ENCODE measurements around the gene KIAA1328. TPM values are rescaled to one million over a fixed set of nuclear protein-coding genes. Genes with fewer than 3 reads are reported as not detected.

KIAA1328 gene
- total RNA-seq = 10 to 100 TPM; 21.2 to 26.6 (median 24.8) TPM

- peak; percentile 85 for DNase-seq
- Histone ChIP-seq H3K9me3 (no peaks in the 10 kb centered on the region), H3K4me3 (replicated peaks in 1 of 3) (peak within 1 kb of the TSS; percentile 84 to 87 (median 86)), H3K27ac (peak within 1 kb of the TSS; percentile 67 to 91 (median 73)), H3K36me3 (no peaks in the 10 kb centered on the region), H3K27me3 (no peaks in the 10 kb centered on the region), H3K4me1 (peaks cover 0 to 11% of the 10 kb centered on the region in 2 donors)
- WGBS, 2 donors = 0 to 1% methylated on average over 20 to 25 of the region's 83 CpGs
- TF ChIP-seq POLR2A (IDR thresholded peaks at IDR 0.05) = peak in 1 of 2 donors; percentile 72
- peak in 3 of 6 experiments; percentile 38 to 43 (median 39) for TF ChIP-seq CTCF (IDR thresholded peaks at IDR 0.05)
- intact Hi-C loops (cut with DNase I) = no loop called here
These were observed at the start of gene KIAA1328, which contains the start of gene TPGS2 for GRCh38 chr18:36828630-36829361. Gene KIAA1328, plus strand, starts transcription at chr18:36829127. Its CDS starts 12 bp downstream, at chr18:36829139. Gene TPGS2, minus strand, starts transcription at chr18:36829002. Its CDS starts 235 bp downstream, at chr18:36828767.

GRCh38 chr18:36780748-36781147 lies 48.2 kb upstream of the KIAA1328 start:
- no peak overlapping the region for H3K27ac ChIP-seq
- DNase-seq = no peak
- H3K9me3 ChIP-seq = no peaks in the 10 kb centered on the region
- no peaks in the 10 kb centered on the region for H3K27me3 ChIP-seq
- intact Hi-C loops (cut with DNase I) = no loop called here
- no peaks in the 10 kb centered on the region for H3K4me1 ChIP-seq
- no peak overlapping the region for H3K4me3 ChIP-seq (replicated peaks in 1 of 3)
- WGBS, 2 donors = 83 to 89% methylated on average over 2 of the region's 2 CpGs
- H3K36me3 ChIP-seq = no peaks in the 10 kb centered on the region
- no peak for TF ChIP-seq CTCF (IDR thresholded peaks at IDR 0.05)
- TF ChIP-seq POLR2A (IDR thresholded peaks at IDR 0.05) = no peak

GRCh38 chr18:36782710-36783109 lies 46.2 kb upstream of the KIAA1328 start:
- no peak for TF ChIP-seq POLR2A (IDR thresholded peaks at IDR 0.05)
- TF ChIP-seq CTCF (IDR thresholded peaks at IDR 0.05) = no peak
- Histone ChIP-seq H3K27me3 (no peaks in the 10 kb centered on the region), H3K9me3 (no peaks in the 10 kb centered on the region), H3K4me1 (no peaks in the 10 kb centered on the region), H3K36me3 (no peaks in the 10 kb centered on the region), H3K27ac (no peak overlapping the region), H3K4me3 (replicated peaks in 1 of 3) (no peak overlapping the region)
- WGBS, 2 donors = 87 to 89% methylated on average over 9 of the region's 9 CpGs
- intact Hi-C loops (cut with DNase I) = no loop called here
- DNase-seq = no peak

GRCh38 chr18:36783792-36784191 lies 45.1 kb upstream of the KIAA1328 start:
- 93 to 95% methylated on average over 5 of the region's 5 CpGs for WGBS, 2 donors
- H3K4me1 ChIP-seq = no peaks in the 10 kb centered on the region
- no peaks in the 10 kb centered on the region for H3K36me3 ChIP-seq
- no peaks in the 10 kb centered on the region for H3K27me3 ChIP-seq
- no peak for TF ChIP-seq POLR2A (IDR thresholded peaks at IDR 0.05)
- no peak for TF ChIP-seq CTCF (IDR thresholded peaks at IDR 0.05)
- no peak for DNase-seq
- no peak overlapping the region for H3K27ac ChIP-seq
- intact Hi-C loops (cut with DNase I) = no loop called here
- H3K9me3 ChIP-seq = no peaks in the 10 kb centered on the region
- no peak overlapping the region for H3K4me3 ChIP-seq (replicated peaks in 1 of 3)

GRCh38 chr18:36786686-36787085 lies 42.2 kb upstream of the KIAA1328 start:
- no peaks in the 10 kb centered on the region for H3K4me1 ChIP-seq
- H3K27ac ChIP-seq = no peak overlapping the region
- no peak overlapping the region for H3K4me3 ChIP-seq (replicated peaks in 1 of 3)
- DNase-seq = peak in 1 of 2 donors; percentile 25
- 81 to 83% methylated on average over 4 of the region's 4 CpGs for WGBS, 2 donors
- intact Hi-C loops (cut with DNase I) = no loop called here
- no peaks in the 10 kb centered on the region for H3K36me3 ChIP-seq
- H3K27me3 ChIP-seq = no peaks in the 10 kb centered on the region
- H3K9me3 ChIP-seq = no peaks in the 10 kb centered on the region
- TF ChIP-seq POLR2A (IDR thresholded peaks at IDR 0.05) = no peak
- no peak for TF ChIP-seq CTCF (IDR thresholded peaks at IDR 0.05)
